ENCODE data around the gene LPP.

DNA sequence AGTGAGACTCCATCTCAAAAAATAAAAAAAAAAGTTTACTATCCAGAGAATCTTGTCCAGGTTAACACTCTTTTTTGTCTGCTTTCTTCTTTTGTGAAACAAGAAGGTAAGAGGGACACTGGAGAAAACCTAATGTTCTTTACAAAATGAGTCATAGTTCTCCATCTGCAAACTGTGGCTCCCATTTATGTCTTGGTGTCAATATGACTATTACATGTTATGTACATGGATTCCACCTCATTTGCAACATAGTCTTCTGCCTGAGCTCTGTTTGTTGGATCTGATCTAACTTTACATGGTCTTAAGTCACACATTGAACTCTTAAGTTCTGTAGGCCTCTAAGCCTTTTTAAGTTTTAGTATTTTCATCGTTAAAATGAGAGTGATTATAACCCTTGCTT is 596.7 kb downstream of the LPP start:
- TF ChIP-seq, protein P1, sequence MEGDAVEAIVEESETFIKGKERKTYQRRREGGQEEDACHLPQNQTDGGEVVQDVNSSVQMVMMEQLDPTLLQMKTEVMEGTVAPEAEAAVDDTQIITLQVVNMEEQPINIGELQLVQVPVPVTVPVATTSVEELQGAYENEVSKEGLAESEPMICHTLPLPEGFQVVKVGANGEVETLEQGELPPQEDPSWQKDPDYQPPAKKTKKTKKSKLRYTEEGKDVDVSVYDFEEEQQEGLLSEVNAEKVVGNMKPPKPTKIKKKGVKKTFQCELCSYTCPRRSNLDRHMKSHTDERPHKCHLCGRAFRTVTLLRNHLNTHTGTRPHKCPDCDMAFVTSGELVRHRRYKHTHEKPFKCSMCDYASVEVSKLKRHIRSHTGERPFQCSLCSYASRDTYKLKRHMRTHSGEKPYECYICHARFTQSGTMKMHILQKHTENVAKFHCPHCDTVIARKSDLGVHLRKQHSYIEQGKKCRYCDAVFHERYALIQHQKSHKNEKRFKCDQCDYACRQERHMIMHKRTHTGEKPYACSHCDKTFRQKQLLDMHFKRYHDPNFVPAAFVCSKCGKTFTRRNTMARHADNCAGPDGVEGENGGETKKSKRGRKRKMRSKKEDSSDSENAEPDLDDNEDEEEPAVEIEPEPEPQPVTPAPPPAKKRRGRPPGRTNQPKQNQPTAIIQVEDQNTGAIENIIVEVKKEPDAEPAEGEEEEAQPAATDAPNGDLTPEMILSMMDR (IDR thresholded peaks at IDR 0.05) = no peak
- TF ChIP-seq POLR2A (IDR thresholded peaks at IDR 0.05) = no peak
- no peak for TF ChIP-seq POLR2AphosphoS5 (IDR thresholded peaks at IDR 0.05)
- no peak for TF ChIP-seq EP300 (IDR thresholded peaks at IDR 0.05)

Data from stomach (tissue), 4 donors.